GM19395 (cell line): Measurements from ENCODE around the gene DLGAP1.

Source experiments
- ATAC-seq: cut with Tn5 transposase; IDR thresholded peaks from one replicate; pipeline ENCODE4 v1.9.1; 2021; ENCODE audit warnings: mild to moderate bottlenecking, moderate library complexity; ENCODE audit not compliant: unreplicated experiment

DLGAP1 gene

DNA sequence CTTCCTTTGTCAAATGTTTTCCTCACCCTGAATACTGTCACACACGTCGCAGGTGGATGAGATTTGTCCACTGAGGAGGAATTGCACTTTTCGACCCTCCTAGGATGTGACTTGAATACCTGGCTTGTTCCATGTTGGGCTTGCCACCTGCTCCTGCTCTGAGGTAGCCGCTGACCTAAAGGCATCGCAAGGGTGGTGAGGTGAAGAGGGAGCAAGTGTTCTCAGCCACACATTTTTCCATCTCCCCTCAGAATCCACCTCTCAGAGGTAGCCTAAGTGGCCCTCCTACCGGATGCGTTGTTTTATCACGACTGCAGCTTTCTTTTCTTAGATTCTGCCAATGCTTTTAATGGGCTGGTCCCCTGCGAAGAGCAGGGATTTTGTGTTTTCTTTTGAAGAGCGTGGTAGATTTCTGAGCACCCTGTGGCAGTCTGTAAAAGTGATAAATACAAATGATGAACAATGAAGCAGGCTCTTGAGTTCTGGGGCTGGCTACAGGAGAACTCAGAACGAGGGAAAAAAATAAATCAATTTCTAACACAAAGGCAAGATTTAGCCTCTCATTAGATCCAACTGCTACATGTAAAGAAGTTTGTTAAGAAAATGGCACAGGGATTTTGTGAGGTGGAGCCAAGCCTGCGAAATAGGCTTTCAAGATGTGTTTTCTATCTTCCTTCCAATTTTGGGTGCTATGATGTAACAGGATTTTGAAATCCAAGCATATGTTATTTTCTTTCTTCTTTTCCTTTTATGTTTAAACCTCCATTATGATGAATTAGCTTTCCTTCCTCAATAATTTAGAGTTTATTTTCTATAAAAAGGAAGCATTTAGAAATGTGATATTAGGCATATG is 618.4 kb downstream of the DLGAP1 start:
- ATAC-seq, result no peak

DNA sequence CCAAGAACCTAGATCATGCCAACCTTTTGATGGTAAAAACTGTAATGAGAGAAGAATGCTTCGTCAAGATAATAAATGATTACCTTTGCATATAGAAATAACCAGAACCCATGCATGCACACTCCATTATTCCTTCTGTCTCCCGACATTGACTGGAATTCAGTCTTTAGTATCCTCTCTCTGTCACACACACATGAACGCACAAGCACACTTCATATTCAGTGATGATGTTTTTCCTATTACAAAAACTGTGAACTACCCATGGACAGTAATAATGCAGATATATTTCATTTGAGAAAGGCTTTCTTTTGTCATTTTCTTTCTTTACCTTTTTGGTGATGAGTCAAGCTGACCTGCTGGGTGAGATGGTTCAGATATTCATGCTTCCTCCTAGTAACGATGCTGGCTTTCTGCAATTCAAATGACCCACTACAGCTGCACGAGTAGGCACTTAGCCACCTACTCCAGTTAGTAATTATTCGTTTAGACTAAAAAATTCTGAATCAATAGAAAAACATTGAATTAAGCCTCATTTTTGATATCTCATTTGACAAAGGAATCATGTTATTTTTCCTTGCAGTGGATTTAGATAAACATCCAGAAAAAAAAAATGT is 623.0 kb downstream of the DLGAP1 start:
- no peak for ATAC-seq

DNA sequence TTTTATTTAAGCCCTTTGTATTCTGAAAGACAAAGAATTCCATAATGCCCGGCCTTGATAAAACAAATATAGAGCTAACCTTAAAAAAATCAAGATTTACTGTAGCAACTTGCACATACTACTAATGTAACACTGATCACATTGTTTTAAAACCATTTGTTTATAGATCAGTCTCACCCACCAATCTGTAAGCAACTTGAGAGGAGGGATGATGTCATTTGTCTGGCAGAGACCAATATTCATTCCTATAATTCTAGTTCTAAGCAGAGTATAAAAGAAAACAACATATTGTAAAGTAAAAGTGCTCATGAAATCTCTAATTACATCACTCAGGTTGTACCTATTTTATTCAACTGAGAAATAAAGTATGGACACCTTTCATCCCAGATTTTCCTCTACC is 624.5 kb downstream of the DLGAP1 start:
- no peak for ATAC-seq

DNA sequence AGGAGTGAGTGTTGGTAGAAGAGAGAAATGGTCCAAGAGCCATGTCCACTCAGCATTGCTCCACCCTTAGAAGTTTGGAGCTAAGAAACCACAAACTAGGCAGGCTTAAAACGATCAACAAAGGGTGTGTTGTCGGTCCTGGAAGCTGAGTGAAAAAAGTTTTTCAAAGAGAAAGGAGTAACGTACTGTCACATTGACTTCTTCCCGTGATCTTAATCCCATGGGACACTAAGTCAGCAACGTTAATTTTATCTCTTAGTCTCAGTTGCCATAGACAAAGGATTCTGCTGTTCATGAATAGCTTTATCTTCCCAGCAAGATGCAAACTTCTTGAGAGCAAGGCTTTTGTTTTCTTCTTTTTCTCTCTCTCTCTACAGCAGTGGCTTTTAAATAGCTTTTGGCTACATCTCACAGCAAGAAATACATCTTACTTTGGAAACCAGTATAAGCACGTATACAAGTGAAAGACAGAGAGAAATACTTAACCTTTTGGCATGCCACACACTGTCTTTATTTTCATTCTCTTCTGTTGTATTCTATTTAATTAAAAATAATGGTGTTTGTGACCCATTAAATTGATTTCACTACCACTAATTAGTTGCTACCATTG is 627.8 kb downstream of the DLGAP1 start:
- ATAC-seq, result no peak

DNA sequence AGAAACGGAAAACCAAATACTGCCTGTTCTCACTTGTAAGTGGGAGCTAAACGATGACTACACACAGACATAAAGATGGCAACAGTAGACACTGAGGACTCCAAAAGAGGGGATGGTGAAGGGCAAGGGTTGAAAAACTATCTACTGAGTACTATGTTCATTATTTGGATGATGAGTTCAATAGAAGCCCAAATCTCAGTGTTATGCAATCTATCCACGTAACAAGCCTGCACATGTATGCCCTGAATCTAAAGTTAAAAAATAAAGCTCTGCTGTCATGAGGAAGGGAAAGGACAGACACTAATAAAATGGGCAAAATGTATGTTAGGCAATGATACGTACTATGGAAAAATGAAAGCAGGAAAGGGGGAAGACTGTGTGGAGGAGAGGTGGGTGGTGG is 629.1 kb downstream of the DLGAP1 start:
- ATAC-seq, result no peak

DNA sequence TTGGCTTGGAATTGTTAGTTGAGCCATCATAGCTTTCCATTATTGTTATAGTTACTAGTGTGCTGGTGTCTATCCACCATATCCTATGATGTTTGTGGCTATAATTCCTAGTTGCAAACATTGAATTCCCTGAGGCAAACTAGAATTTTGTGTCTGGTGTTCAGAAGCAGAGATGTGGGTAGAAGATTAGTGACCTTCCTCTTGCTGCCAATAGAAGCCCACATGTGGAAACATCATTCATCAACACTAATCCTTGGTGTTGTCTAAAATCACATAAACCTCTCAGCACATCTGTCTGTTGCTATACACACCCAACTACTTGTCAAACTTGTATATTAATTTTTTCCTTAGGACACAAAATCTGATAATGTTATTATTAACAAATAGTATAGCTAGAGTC is 631.0 kb downstream of the DLGAP1 start:
- ATAC-seq, result no peak

DNA sequence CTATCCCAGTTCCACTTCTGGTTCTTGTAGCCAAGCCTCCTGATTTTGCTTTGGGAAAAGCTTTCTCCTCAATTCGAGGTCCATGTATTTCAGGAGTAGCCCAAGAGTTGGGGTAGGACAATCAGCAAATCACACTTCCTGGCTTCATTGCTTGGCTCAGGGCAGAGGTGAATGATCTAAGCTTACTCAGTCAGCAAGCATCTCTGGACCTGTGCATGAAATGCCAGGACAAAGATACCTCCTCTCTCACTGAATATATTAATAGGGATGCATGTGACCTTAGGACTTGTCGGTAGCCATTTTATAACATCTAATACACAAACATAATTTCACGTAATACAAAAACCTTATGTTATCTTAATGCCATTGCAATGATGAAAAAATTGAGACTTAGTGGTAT is 632.0 kb downstream of the DLGAP1 start:
- ATAC-seq, result no peak

DNA sequence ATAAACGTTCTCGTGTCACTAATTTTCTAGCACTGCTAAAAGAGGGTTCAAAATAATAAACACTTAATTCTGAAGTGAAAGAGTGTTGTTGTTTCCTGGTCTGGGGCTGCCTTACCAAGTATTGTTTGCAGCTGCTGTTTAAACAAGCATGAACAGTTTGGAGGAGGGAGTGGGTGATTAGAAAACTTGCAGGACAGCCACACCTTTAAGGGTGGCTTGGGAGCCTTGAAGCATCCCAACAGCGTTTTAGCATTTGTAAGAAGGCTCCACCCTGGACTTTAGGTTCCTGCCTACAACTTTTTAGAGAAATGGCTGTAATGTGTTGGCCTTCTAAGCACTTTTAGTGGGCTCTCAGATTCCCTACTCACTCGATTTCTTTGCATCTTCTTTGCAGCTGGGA is 633.6 kb downstream of the DLGAP1 start:
- ATAC-seq, result no peak

DNA sequence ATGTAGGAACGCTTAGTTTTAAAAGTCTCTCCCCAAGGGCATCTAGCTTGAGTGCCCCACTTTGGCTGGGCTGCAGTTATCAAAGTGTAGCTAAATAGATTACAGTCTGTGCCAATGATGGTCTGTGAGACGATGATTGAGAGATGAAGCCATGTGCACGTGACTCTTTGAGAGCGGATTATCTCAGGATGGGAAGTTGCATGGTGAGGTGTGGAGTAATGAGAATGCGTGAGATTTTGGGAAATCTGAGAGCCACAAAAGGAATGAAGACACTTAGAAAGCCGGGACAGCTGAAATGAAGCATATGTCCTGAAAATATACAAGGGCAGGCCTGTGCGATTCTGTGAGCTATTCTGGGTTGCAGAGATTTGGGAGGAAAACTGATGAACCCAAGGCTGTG is 635.1 kb downstream of the DLGAP1 start:
- ATAC-seq, result no peak

DNA sequence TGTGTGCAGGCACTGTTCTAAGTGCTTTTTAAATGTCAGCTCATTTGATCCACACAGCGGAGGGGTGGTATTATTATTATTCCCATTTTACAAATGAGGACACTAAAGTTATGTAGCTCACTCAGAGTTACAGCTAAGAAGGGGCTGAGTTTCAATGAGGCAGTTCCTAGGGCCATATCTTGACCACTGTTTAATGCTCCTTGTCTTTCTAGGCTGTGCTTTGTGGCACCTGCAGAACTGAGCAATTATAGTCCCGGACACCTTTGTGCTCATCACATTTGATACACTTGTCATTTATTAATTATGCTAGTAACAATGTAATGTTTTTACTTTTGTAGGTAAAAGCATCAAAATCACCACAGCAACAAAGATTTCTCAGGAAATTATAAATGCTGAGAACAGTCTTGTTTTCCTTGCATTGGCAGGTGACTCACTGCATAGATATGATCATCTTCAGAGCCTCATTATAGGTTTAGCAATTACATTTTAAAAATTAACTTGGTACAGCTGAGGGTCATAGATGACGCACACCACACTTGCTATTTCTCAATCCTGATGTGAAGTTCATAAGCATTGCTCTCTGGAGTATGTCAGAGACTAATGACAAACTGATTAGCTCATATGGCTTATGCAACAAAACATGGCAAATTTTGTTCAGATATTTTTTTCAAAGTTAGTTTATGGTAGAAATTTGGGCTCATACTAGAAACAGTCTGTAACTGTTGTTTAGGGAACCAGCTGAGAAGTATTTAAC is 638.3 kb downstream of the DLGAP1 start:
- no peak for ATAC-seq

DNA sequence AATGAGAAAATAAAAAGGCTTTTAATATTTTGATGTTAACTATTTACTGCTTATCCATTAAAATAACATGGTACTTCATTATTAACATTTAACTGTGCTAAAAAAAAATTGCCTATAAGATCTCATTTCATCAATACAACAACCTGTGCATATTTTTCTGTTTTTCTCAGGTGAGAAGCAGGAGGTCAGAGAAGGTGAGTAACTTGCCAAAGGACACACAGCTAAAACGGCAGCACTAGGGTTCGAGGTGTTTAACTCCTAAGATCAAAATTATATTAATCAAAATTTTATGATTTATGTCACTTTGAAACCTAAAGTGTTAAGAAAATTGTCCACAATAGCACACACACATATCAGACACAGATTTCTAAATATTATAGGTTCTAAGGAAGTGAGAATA is 639.1 kb downstream of the DLGAP1 start:
- no peak for ATAC-seq

DNA sequence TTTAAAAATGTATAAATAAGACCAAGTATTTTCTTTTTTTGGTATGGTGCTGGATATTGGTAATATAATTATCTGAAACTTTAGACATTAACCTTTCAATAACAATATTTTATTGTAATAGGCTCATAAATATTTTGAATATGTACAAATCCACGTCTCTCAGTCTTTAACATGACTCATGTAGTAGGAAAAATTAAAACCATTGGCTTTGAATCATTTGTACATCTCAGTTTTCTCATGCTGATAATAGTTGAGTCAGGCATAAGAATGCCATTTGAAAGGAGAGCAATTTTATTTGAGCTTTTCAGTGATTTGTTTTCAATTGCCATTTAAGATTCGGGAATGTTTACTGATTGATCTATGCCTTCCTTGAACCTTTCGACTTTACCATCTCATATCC is 640.3 kb downstream of the DLGAP1 start:
- no peak for ATAC-seq

DNA sequence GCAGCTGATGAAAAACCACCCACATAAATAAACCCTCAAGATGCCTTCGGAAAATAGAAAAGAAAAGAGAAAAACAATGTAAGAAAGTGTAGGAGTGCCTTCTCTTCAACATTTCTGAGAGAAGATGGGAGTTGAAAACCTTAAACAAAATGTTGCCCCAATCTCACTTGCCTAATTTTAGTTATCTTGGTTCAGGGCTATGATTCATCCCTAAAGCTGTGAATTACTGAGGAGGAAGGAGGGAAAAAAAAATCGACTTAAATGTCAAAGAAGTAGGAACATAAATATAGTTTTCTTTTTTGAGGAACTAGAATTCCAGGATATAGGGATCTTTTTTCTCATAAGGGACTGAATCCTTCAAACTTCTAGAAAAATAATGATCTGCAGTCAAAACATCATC is 644.8 kb downstream of the DLGAP1 start:
- ATAC-seq, result no peak

DNA sequence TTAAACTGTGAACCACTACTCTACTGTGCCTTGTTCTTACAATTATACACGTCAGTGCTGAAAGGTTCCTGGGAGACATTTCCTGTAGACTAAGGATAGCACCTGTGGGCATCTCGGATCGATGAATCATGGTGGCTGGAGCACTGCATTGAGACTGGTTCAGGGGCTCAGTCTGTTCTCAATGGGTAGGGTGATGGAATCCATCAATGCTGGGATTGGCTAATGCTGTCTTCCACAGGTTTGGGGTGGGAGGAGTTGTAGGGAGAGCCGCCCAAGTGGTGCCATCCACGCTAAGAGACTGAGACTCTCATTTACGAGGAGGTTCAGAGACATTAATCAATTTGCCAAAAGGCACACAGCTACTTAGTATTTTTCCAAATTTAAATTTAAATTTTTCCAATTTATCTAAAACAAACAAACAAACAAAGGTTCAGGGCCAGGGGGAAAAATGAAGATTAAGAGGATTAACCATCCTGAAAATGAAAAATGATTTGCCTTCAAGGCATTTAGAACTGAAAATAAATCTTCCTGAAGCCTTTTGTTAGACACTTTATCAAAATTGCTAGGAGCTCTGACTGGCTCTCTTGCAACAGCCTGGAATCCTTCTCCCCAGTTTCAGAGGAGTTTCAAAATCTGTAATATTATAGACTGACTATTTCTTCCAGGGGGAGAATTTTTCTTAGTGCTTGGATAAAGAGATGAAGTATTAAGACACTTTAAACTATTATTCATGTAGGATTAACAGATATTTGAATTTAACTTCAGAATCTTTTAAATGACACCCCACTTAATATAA is 645.9 kb downstream of the DLGAP1 start:
- ATAC-seq, result no peak

DNA sequence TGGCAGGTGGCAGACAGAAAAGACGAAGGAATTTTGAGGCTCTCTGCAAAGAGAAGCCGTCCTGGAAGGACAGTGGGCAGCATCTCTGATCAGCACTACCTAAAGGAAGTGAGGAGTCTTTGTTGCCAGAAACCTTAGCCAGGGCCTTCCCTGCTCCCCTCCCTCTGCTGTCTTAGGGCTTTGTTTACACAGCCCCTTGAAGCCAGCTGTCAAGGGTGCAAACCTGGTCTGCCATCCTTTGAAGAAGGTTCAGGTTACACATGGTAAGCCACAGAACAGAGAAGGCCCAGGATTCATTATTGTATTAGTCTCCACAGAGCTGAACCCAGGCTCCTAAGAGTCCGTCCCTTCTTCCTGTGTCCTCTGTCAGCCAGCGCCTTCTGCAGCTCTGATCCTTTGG is 648.5 kb downstream of the DLGAP1 start:
- no peak for ATAC-seq

DNA sequence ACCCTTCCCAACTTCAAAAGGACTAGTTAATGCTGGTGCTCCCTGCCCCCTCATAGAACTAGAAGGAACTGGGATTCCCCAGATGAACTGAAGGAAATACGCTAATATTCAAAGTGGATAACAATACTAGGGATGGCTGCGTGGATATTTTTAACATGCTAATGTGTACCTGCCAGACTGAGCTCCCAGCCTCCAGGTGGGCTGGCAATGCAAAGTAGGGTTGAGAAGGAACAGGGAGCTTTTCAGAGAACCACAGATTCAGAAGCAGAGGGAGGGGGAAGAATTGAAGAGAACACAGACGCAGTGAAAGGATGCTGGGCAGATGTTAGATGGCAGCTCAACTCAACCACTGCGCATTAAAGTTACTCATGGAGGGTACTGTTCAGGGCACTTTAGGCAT is 650.8 kb downstream of the DLGAP1 start:
- no peak for ATAC-seq

DNA sequence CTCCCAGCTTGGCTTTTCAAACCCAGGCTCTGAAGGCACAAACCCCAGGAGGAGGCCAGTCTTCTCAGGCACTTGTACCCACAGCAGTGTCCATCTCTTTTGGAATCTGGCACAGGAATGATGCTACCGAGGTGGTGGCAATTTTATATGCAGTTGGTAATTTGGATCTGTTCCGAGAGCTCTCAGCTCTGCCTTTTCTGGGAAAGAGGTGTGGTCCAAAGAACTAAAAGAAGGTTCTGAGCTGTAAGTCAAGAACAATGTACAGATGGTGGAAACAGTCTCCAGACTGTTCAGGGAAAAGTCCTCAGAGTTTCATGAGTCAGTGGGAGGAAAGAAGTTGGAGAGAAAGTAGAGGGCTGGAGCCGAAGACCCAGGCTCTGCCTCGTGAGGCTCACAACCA is 651.8 kb downstream of the DLGAP1 start:
- no peak for ATAC-seq

DNA sequence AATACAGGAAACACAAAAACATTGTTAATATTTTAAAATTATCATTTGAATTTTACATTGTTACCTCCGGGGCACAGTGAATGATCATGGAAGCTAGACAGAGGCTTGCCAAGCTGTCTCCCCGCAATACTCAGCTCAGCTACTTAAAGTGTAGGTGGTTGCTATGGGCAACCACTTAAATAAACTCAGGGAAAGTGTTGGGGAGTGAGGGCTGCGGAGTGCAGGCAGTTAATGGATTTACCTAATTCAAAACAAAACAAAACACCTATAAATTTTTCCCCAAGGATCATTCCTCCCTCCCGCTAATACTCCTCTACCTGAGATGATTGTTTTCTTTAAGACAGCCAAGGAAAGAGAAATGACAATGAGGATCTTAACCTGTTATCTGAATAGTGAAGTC is 655.6 kb downstream of the DLGAP1 start:
- ATAC-seq, result no peak

DNA sequence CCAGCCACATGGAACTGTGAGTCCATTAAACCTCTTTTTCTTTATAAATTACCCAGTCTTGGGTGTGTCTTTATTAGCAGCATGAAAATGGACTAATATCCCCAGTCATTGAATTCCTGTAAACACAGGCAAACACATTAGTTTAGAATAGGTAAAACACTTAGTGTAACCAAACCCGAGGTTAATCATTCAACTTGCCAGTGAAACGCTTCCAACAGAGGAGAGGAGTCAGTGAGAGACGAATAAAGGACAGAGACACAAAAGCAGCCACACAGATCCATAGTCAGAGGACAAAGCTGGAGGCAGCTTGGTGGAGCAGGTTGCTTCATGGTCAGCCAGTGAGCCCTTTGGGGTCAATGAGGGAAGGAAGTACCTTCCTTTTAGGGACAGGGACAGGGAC is 657.1 kb downstream of the DLGAP1 start:
- no peak for ATAC-seq

DNA sequence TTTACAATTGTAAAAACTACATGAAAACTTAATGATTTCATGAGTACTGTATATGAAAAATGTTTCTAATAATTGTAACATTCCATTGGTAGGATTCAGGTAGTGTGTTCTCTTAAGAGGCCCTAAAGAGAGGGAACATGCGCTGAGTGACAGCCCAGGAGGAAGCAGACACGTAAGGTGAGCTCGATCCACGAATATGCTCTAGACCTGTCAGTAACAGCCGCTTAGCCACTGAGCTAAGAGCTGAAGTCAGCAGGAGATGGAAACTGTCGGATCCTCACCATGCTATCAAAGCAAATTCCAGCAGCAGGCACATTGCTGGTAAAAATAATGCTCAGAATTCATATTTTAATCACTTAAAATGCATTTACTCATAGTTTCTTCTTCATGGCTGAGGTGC is 658.7 kb downstream of the DLGAP1 start:
- no peak for ATAC-seq
